K562 (cell line): ENCODE measurements around the gene TRMT2A. TPM values are rescaled to one million over a fixed set of nuclear protein-coding genes. Genes with fewer than 3 reads are reported as not detected.

Source experiments
- ATAC-seq: fragments of 200-7000 bp; cut with Tn5 transposase; 3 replicates; pipeline ENCODE4 v1.9.1; 2020; ENCODE audit warnings: moderate library complexity
- BruUV-seq: library from RNA; stranded (reverse); fragments of 400-500 nt; replicated peaks from 2 replicates; lab custom pipeline; 2021; lab: Mats Ljungman, UMichigan
- CTCF ChIA-PET: fragments of 300-600 bp; formaldehyde crosslinking; extraction: SDS; loops from one replicate; lab custom pipeline; 2021; ENCODE audit warnings: low intra/inter-chr PET ratio; lab: Yijun Ruan, JAX
- POLR2A ChIA-PET: fragments of 300-600, 350-650 bp; sonication (Branson Sonifier 250); formaldehyde crosslinking; extraction: SDS; loops from one replicate; lab custom pipeline; 2021; ENCODE audit warnings: antibody characterized with exemption, inconsistent platforms; lab: Yijun Ruan, JAX
- DNase-seq, 4 experiments: peaks; one replicate each; pipeline versions ENCODE4 v3.0.0 to v3.0.0-alpha.2; 2011 to 2018; ENCODE audit warnings: low spot score in 3 of 4, mixed read lengths in 3 of 4; ENCODE audit errors: extremely low read depth in 1 of 4
- FAIRE-seq: peaks from 2 replicates; lab custom pipeline; 2011; peaks lifted over from hg19 to GRCh38; lab: Jason Lieb, UNC
- H2AFZ ChIP-seq: 2 replicates; pipeline ENCODE4 v1.6.0; 2011; ENCODE audit warnings: low read depth, low read length, control low read depth, inconsistent platforms
- H3K27ac ChIP-seq: fragments of 200-600 bp; 3 replicates; pipeline ENCODE4 v1.8.0; 2011; ENCODE audit warnings: low read depth, mild to moderate bottlenecking, control low read depth, inconsistent platforms, low read length, moderate library complexity, mixed read lengths; ENCODE audit errors: extremely low read depth
- H3K27me3 ChIP-seq, 2 experiments: fragments of 300-600 bp in 1 of 2; 2 replicates in 1 of 2; 3 replicates in 1 of 2; pipeline versions ENCODE4 v1.6.0 to v1.8.0; 2011; ENCODE audit warnings: inconsistent platforms in 2 of 2, low read length in 2 of 2, mild to moderate bottlenecking in 1 of 2, mixed read lengths in 1 of 2, moderate library complexity in 1 of 2; ENCODE audit not compliant: control insufficient read depth in 2 of 2, insufficient read depth in 2 of 2
- H3K36me3 ChIP-seq: fragments of 300-600 bp; 3 replicates; pipeline ENCODE4 v1.8.0; 2011; ENCODE audit warnings: mild to moderate bottlenecking, low read length, inconsistent platforms; ENCODE audit not compliant: control insufficient read depth, insufficient read depth
- H3K4me1 ChIP-seq, 2 experiments: fragments of 200-600 bp in 1 of 2; replicated peaks in 1 of 2; 2 replicates in 1 of 2; 3 replicates in 1 of 2; pipeline versions ENCODE4 v1.5.1 to v1.8.0; 2011; ENCODE audit warnings: inconsistent platforms in 2 of 2, low read length in 2 of 2, mild to moderate bottlenecking in 1 of 2, mixed read lengths in 1 of 2, moderate library complexity in 1 of 2; ENCODE audit not compliant: control insufficient read depth in 2 of 2, insufficient read depth in 2 of 2
- H3K4me2 ChIP-seq: 2 replicates; pipeline ENCODE4 v1.6.1; 2011; ENCODE audit warnings: low read length, control low read depth, inconsistent platforms, mixed read lengths; ENCODE audit not compliant: insufficient read depth
- H3K4me3 ChIP-seq: fragments of 200-600 bp; sonication (generic), shearing (Covaris generic); 2 replicates; pipeline ENCODE4 v1.5.1; 2016; ENCODE audit warnings: control low read depth, inconsistent platforms
- H3K79me2 ChIP-seq: fragments of 200-600 bp; 3 replicates; pipeline ENCODE4 v1.8.0; 2011; ENCODE audit warnings: low read length, inconsistent platforms; ENCODE audit not compliant: control insufficient read depth, insufficient read depth
- H3K9ac ChIP-seq, 2 experiments: 2 replicates each; pipeline versions ENCODE4 v1.6.0 to v1.6.1; 2011; ENCODE audit warnings: low read depth in 2 of 2, low read length in 2 of 2, control low read depth in 1 of 2, inconsistent platforms in 1 of 2, mild to moderate bottlenecking in 1 of 2, mixed read lengths in 1 of 2; ENCODE audit not compliant: insufficient read depth in 1 of 2
- H3K9me1 ChIP-seq: one replicate; pipeline ENCODE4 v1.6.0; 2011; ENCODE audit warnings: inconsistent platforms, mild to moderate bottlenecking, low read length, moderate library complexity; ENCODE audit not compliant: control insufficient read depth, insufficient read depth
- H3K9me3 ChIP-seq: replicated peaks from 2 replicates; pipeline ENCODE4 v1.5.1; 2011; ENCODE audit warnings: low read depth, low read length, inconsistent platforms; ENCODE audit not compliant: control insufficient read depth, insufficient read depth
- H4K20me1 ChIP-seq: replicated peaks from 2 replicates; pipeline ENCODE4 v1.6.1; 2011; ENCODE audit warnings: low read length, inconsistent platforms, mixed read lengths; ENCODE audit not compliant: control insufficient read depth, insufficient read depth
- ESRRB ChIP-seq: fragments of 250-450 bp; sonication (Bioruptor Pico); IDR thresholded peaks from 2 replicates; pipeline ENCODE4 v1.5.0; 2020; ENCODE audit warnings: mild to moderate bottlenecking, moderate library complexity, borderline replicate concordance
- HNRNPUL1 ChIP-seq: fragments of 200-400 bp; formaldehyde crosslinking; IDR thresholded peaks from 2 replicates; pipeline ENCODE4 v1.6.1; 2017; ENCODE audit warnings: low read length
- KDM5B ChIP-seq: fragments of 200-600 bp; sonication (generic); IDR thresholded peaks from 2 replicates; pipeline ENCODE4 v1.6.1; 2012; ENCODE audit warnings: low read depth, mild to moderate bottlenecking, moderate library complexity, low read length, control low read depth, inconsistent platforms; ENCODE audit not compliant: insufficient replicate concordance
- NFIC ChIP-seq: fragments of 450-650 bp; IDR thresholded peaks from 2 replicates; pipeline ENCODE4 v1.6.1; 2017; ENCODE audit warnings: mild to moderate bottlenecking, inconsistent platforms
- NR2C1 ChIP-seq, 2 experiments: fragments of 450-650 bp; IDR thresholded peaks; 2 replicates each; pipeline ENCODE4 v1.6.1; 2017; ENCODE audit warnings: mild to moderate bottlenecking in 2 of 2, antibody characterized with exemption in 1 of 2, inconsistent platforms in 1 of 2, missing compliant biosample characterization in 1 of 2, missing genetic modification characterization in 1 of 2
- POLR2A ChIP-seq: fragments of 450-650 bp; conservative IDR thresholded peaks from 2 replicates; pipeline ENCODE4 v1.6.1; 2016
- POLR2AphosphoS5 ChIP-seq: IDR thresholded peaks from 2 replicates; pipeline ENCODE4 v1.6.1; 2011; ENCODE audit warnings: mild to moderate bottlenecking, low read depth, low read length, moderate library complexity; ENCODE audit not compliant: control insufficient read depth, insufficient read depth
- RHOXF2B ChIP-seq: fragments of 250-450 bp; sonication (Bioruptor Pico); conservative IDR thresholded peaks from 2 replicates; pipeline ENCODE4 v1.5.1; 2021
- SETDB1 ChIP-seq: IDR thresholded peaks from one replicate; pipeline ENCODE4 v1.6.1; 2012; ENCODE audit warnings: low read length, control low read depth, inconsistent platforms
- ZNF133 ChIP-seq: fragments of 250-450 bp; sonication (Bioruptor Pico); IDR thresholded peaks from 2 replicates; pipeline ENCODE4 v1.4.0; 2020; ENCODE audit warnings: mild to moderate bottlenecking
- ZSCAN32 ChIP-seq: fragments of 450-650 bp; formaldehyde crosslinking; IDR thresholded peaks from 2 replicates; pipeline ENCODE4 v1.4.0; 2020; ENCODE audit warnings: mild to moderate bottlenecking, moderate library complexity
- WGBS: fragments of 100-300 bp; shearing (Covaris generic); methylation state at CpG from one replicate; pipeline ENCODE4 v1.1.6; 2016; ENCODE audit warnings: low coverage, mixed read lengths; ENCODE audit not compliant: insufficient coverage; ENCODE audit errors: missing lambda C conversion rate; 5-methylcytosine and 5-hydroxymethylcytosine counted together
- in situ Hi-C: fragments of 300-500 bp; cut with MboI; formaldehyde crosslinking; loops from 4 replicates; pipeline ENCODE4 v1.15.0; 2018; ENCODE audit warnings: inconsistent platforms, mixed read lengths
- intact Hi-C: fragments of 100-400 bp; cut with micrococcal nuclease; formaldehyde crosslinking; loops from 2 replicates; pipeline ENCODE4 v1.14.2; 2022
- polyA plus RNA-seq, 8 experiments: library from polyadenylated mRNA; depleted of rRNA in 4 of 8; stranded (reverse) in 5 of 8; unstranded in 3 of 8; fragments of >200 nt; fragmentation: Nextera tagmentation in 2 of 8; fragmentation: Illumina TruSeq in 1 of 8; extraction: Ambion mirVana in 2 of 8; extraction: Trizol in 1 of 8; gene quantifications; 2 replicates each; pipeline versions ENCODE4 v1.2.1 to v1.2.3, GENCODE V29; 2011 to 2014; ENCODE audit warnings: inconsistent platforms in 1 of 8, missing spikeins in 1 of 8
- total RNA-seq, 7 experiments: library from RNA; depleted of rRNA in 6 of 7; stranded (reverse); fragments of >200 nt in 6 of 7; fragmentation: Illumina TruSeq in 2 of 7; extraction: Trizol in 2 of 7; gene quantifications; 2 replicates each; pipeline versions ENCODE4 v1.2.1 to v1.2.3, GENCODE V29; 2011 to 2021; ENCODE audit warnings: low replicate concordance in 1 of 7
- TF ChIP-seq, protein P1 (sequence below), 2 experiments: fragments of 200-800 bp in 1 of 2; sonication (Bioruptor generic) in 1 of 2; sonication (generic) in 1 of 2; formaldehyde crosslinking in 1 of 2; IDR thresholded peaks in 1 of 2; conservative IDR thresholded peaks in 1 of 2; 2 replicates each; pipeline versions ENCODE4 v1.5.0 to v1.6.1; 2016 to 2020; ENCODE audit warnings: missing compliant biosample characterization in 1 of 2, missing genetic modification characterization in 1 of 2, missing genetic modification reagents in 1 of 2
- TF ChIP-seq, protein P2 (sequence below), 2 experiments: fragments of 450-650 bp; IDR thresholded peaks; 2 replicates each; pipeline ENCODE4 v1.6.1; 2016
- TF ChIP-seq, protein P3 (sequence below): sonication (generic); formaldehyde crosslinking; IDR thresholded peaks from 2 replicates; pipeline ENCODE4 v1.8.1; 2023; ENCODE audit warnings: mild to moderate bottlenecking, missing genetic modification reagents

Gene TRMT2A
- total and polyA plus RNA-seq, 9 of the 15 experiments (the other 6 are each of a cell fraction or from before 2014, with no cell fraction given): 1.6 to 265 (median 140) TPM

GRCh38 chr22:20126284-20127029, 9.4 kb upstream of the TRMT2A start:
- ChIA-PET POLR2A (interaction anchor here (0.7 to 8.3 kb wide), 13 partner anchors 8 to 402 kb away, joined by 3 to 212 read pairs (median 5); partner anchors contain the start of genes CCDC188, RANBP1 and TRMT2A), CTCF (no interaction called here)
- Histone ChIP-seq H3K4me3 (no peak overlapping the region), H3K9me1 (peaks cover 4% of the 10 kb centered on the region), H3K79me2 (peaks cover 33% of the 10 kb centered on the region), H3K9ac (peak overlapping the region in 1 of 2 experiments; percentile 38; a peak in 1 of 4 replicates), H3K27ac (no peak overlapping the region), H3K27me3 (no peaks in the 10 kb centered on the region), H3K9me3 (no peaks in the 10 kb centered on the region), H4K20me1 (peaks cover 79% of the 10 kb centered on the region), H3K4me1 (peaks cover 3 to 75% of the 10 kb centered on the region in 2 experiments; a peak in 4 of 5 replicates), H3K4me2 (no peak overlapping the region), H3K36me3 (peaks cover 68% of the 10 kb centered on the region), H2AFZ (no peak overlapping the region)
- DNase-seq: no peak
- no peak for ATAC-seq
- in situ Hi-C loops: loop anchor here (5.0 kb wide), 1 partner anchor 154 kb away; no protein-coding TSS in a partner anchor
- BruUV-seq: no TSS peak
- intact Hi-C loops: no loop called here
- WGBS: 89% methylated on average over 19 of the region's 19 CpGs
- FAIRE-seq: peak; percentile 26
- TF ChIP-seq, protein P1, sequence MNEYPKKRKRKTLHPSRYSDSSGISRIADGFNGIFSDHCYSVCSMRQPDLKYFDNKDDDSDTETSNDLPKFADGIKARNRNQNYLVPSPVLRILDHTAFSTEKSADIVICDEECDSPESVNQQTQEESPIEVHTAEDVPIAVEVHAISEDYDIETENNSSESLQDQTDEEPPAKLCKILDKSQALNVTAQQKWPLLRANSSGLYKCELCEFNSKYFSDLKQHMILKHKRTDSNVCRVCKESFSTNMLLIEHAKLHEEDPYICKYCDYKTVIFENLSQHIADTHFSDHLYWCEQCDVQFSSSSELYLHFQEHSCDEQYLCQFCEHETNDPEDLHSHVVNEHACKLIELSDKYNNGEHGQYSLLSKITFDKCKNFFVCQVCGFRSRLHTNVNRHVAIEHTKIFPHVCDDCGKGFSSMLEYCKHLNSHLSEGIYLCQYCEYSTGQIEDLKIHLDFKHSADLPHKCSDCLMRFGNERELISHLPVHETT (CRISPR knock-in tag; conservative IDR thresholded peaks at IDR 0.05 in 1 of 2, IDR thresholded peaks at IDR 0.05 in 1 of 2): 0 out of 4 replicates have a peak, but pooled peaks of 1 of the 2 experiments have one; percentile 33
- TF ChIP-seq ZNF133: no peak
- TF ChIP-seq ESRRB (CRISPR knock-in tag): 0 out of 2 replicates have a peak, but pooled peaks have one; percentile 36
- TF ChIP-seq NFIC: 0 out of 2 replicates have a peak, but pooled peaks have one; percentile 4
- peak; percentile 25; the same call in 1 of the 2 replicates for TF ChIP-seq POLR2AphosphoS5
- TF ChIP-seq KDM5B: peak; percentile 28
- TF ChIP-seq ZSCAN32 (CRISPR knock-in tag): no peak
- TF ChIP-seq HNRNPUL1: no peak
- TF ChIP-seq, protein P2, sequence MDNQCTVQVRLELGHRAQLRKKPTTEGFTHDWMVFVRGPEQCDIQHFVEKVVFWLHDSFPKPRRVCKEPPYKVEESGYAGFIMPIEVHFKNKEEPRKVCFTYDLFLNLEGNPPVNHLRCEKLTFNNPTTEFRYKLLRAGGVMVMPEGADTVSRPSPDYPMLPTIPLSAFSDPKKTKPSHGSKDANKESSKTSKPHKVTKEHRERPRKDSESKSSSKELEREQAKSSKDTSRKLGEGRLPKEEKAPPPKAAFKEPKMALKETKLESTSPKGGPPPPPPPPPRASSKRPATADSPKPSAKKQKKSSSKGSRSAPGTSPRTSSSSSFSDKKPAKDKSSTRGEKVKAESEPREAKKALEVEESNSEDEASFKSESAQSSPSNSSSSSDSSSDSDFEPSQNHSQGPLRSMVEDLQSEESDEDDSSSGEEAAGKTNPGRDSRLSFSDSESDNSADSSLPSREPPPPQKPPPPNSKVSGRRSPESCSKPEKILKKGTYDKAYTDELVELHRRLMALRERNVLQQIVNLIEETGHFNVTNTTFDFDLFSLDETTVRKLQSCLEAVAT (IDR thresholded peaks at IDR 0.05): peak in 1 of 2 experiments; percentile 66; a peak in 2 of 4 replicates
- peak; percentile 59 for TF ChIP-seq POLR2A
- 0 out of 2 replicates have a peak, but pooled peaks have one; percentile 14 for TF ChIP-seq RHOXF2B (CRISPR knock-in tag)
- TF ChIP-seq, protein P3, sequence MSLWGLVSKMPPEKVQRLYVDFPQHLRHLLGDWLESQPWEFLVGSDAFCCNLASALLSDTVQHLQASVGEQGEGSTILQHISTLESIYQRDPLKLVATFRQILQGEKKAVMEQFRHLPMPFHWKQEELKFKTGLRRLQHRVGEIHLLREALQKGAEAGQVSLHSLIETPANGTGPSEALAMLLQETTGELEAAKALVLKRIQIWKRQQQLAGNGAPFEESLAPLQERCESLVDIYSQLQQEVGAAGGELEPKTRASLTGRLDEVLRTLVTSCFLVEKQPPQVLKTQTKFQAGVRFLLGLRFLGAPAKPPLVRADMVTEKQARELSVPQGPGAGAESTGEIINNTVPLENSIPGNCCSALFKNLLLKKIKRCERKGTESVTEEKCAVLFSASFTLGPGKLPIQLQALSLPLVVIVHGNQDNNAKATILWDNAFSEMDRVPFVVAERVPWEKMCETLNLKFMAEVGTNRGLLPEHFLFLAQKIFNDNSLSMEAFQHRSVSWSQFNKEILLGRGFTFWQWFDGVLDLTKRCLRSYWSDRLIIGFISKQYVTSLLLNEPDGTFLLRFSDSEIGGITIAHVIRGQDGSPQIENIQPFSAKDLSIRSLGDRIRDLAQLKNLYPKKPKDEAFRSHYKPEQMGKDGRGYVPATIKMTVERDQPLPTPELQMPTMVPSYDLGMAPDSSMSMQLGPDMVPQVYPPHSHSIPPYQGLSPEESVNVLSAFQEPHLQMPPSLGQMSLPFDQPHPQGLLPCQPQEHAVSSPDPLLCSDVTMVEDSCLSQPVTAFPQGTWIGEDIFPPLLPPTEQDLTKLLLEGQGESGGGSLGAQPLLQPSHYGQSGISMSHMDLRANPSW (CRISPR knock-in tag): peak; percentile 76; the same call in 1 of the 2 replicates
- TF ChIP-seq NR2C1 (IDR thresholded peaks at IDR 0.05): no peak
- TF ChIP-seq NR2C1 (tag; IDR thresholded peaks at IDR 0.05): no peak
- peak; percentile 22 for TF ChIP-seq SETDB1
